ENCODE results near the gene ROBO1.

DNA sequence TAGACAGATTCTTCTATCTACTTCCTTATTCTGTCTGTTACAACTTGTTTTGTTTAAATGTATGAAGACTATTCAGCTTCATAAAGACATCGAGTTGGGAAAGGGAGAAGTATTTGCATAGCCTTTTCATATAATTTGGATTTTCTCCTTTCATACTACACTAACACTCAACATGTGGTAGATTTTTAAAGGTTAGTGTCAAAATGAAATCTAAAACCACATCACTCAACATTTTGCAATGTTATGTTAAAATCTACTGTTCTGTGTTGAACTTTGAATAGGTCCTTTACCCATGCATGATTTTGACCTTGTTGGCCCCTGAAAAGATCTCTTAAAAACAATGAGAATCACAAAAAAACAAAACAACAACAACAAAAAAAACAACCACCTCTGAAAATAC lies 860.9 kb downstream of the ROBO1 start:
- TF ChIP-seq EZH2phosphoT487 (conservative IDR thresholded peaks at IDR 0.05; ENCODE audit: low read length) = no peak
- TF ChIP-seq, protein P1, sequence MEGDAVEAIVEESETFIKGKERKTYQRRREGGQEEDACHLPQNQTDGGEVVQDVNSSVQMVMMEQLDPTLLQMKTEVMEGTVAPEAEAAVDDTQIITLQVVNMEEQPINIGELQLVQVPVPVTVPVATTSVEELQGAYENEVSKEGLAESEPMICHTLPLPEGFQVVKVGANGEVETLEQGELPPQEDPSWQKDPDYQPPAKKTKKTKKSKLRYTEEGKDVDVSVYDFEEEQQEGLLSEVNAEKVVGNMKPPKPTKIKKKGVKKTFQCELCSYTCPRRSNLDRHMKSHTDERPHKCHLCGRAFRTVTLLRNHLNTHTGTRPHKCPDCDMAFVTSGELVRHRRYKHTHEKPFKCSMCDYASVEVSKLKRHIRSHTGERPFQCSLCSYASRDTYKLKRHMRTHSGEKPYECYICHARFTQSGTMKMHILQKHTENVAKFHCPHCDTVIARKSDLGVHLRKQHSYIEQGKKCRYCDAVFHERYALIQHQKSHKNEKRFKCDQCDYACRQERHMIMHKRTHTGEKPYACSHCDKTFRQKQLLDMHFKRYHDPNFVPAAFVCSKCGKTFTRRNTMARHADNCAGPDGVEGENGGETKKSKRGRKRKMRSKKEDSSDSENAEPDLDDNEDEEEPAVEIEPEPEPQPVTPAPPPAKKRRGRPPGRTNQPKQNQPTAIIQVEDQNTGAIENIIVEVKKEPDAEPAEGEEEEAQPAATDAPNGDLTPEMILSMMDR (IDR thresholded peaks at IDR 0.05; ENCODE audit: insufficient read depth, low read length, poor library complexity, severe bottlenecking) = no peak
